Transverse colon (tissue), 4 donors: Measurements from ENCODE around the gene UBE2F. TPM values are rescaled to one million over a fixed set of nuclear protein-coding genes. Genes with fewer than 3 reads are reported as not detected.

ENCODE experiments used
- DNase-seq: peaks from one replicate; pipeline ENCODE4 v3.0.0-alpha.2; 2019
- H3K27ac ChIP-seq, 4 donors: fragments of 200-600 bp; sonication (generic); 2 replicates each; pipeline ENCODE4 v1.5.1; 2016 to 2018; ENCODE audit warnings: inconsistent platforms in 4 of 4
- H3K27me3 ChIP-seq: fragments of 200-600 bp; sonication (generic); 2 replicates; pipeline ENCODE4 v1.5.1; 2017; ENCODE audit warnings: inconsistent platforms
- H3K36me3 ChIP-seq, 4 donors: fragments of 200-600 bp; sonication (generic); 2 replicates each; pipeline ENCODE4 v1.5.1; 2017 to 2019; ENCODE audit warnings: inconsistent platforms in 4 of 4
- H3K4me1 ChIP-seq, 4 donors: fragments of 200-600 bp; sonication (generic); 2 replicates each; pipeline ENCODE4 v1.5.1; 2017 to 2020; ENCODE audit warnings: inconsistent platforms in 4 of 4
- H3K4me3 ChIP-seq, 4 donors: fragments of 200-600 bp; sonication (generic); 1 replicate in 1 of 4; 2 replicates in 3 of 4; pipeline versions ENCODE4 v1.5.1 to v1.6.1; 2017 to 2019; ENCODE audit warnings: inconsistent platforms in 4 of 4
- H3K9me3 ChIP-seq, 2 donors: fragments of 200-600 bp; sonication (generic); 2 replicates each; pipeline ENCODE4 v1.5.1; 2017 to 2019; ENCODE audit warnings: inconsistent platforms in 2 of 2
- EP300 ChIP-seq: sonication (generic); formaldehyde crosslinking; IDR thresholded peaks from one replicate; pipeline ENCODE4 v1.6.1; 2017; ENCODE audit warnings: antibody characterized with exemption, low read depth
- POLR2A ChIP-seq: fragments of 450-650 bp; IDR thresholded peaks from one replicate; pipeline ENCODE4 v1.6.1; 2016; ENCODE audit warnings: antibody characterized with exemption, mild to moderate bottlenecking, moderate library complexity
- POLR2AphosphoS5 ChIP-seq, 3 donors: sonication (generic); formaldehyde crosslinking; IDR thresholded peaks; one replicate each; pipeline ENCODE4 v1.6.1; 2016; ENCODE audit warnings: antibody characterized with exemption in 3 of 3
- WGBS, 2 donors: methylation state at CpG; one replicate each; pipeline ENCODE4 v1.1.5; 2018; ENCODE audit warnings: low coverage in 1 of 2; 5-methylcytosine and 5-hydroxymethylcytosine counted together
- in situ Hi-C, 4 donors: fragments of 200-750 bp; cut with MboI; loops; one replicate each; pipeline versions ENCODE4 v1.15.0 to v1.15.1; 2017; ENCODE audit warnings: low sequenced_read_pairs in 3 of 4, low pct_ligation_motif_present in 1 of 4, low pct_unique_long_range_greater_than_20kb in 1 of 4
- intact Hi-C: fragments of 100-400 bp; cut with DNase I; formaldehyde crosslinking; loops from one replicate; pipeline ENCODE4 v1.15.1; 2023; ENCODE audit warnings: low total_unique reads
- total RNA-seq, 4 donors: library from RNA; depleted of rRNA; stranded (reverse); fragments of >200 nt; gene quantifications; one replicate each; pipeline ENCODE4 v1.1.0, GENCODE V29; 2016
- TF ChIP-seq, protein P1 (sequence below), 5 experiments: fragments of 200-600 bp in 3 of 5; fragments of 450-650 bp in 2 of 5; sonication (generic) in 3 of 5; IDR thresholded peaks; 1 replicate in 2 of 5; 2 replicates in 3 of 5; pipeline ENCODE4 v1.5.1; 2016 to 2017; ENCODE audit warnings: antibody characterized with exemption in 5 of 5, inconsistent platforms in 3 of 5, mild to moderate bottlenecking in 2 of 5, moderate library complexity in 1 of 5

Gene UBE2F
- total RNA-seq, 4 donors from 2014 or later = 66.8 to 79.4 (median 70.5) TPM

- no peak for TF ChIP-seq POLR2AphosphoS5 (IDR thresholded peaks at IDR 0.05)
- TF ChIP-seq, protein P1, sequence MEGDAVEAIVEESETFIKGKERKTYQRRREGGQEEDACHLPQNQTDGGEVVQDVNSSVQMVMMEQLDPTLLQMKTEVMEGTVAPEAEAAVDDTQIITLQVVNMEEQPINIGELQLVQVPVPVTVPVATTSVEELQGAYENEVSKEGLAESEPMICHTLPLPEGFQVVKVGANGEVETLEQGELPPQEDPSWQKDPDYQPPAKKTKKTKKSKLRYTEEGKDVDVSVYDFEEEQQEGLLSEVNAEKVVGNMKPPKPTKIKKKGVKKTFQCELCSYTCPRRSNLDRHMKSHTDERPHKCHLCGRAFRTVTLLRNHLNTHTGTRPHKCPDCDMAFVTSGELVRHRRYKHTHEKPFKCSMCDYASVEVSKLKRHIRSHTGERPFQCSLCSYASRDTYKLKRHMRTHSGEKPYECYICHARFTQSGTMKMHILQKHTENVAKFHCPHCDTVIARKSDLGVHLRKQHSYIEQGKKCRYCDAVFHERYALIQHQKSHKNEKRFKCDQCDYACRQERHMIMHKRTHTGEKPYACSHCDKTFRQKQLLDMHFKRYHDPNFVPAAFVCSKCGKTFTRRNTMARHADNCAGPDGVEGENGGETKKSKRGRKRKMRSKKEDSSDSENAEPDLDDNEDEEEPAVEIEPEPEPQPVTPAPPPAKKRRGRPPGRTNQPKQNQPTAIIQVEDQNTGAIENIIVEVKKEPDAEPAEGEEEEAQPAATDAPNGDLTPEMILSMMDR (IDR thresholded peaks at IDR 0.05) = no peak
- no peak for TF ChIP-seq POLR2A
- no peak for TF ChIP-seq EP300
- 94% methylated on average over 8 of the region's 8 CpGs; no CpG with 5 or more reads in 1 of the 2 donors for WGBS, 2 donors
- in situ Hi-C loops (no loop called here), intact Hi-C loops (no loop called here)
- no peaks in the 10 kb centered on the region for H3K27me3 ChIP-seq
- no peaks in the 10 kb centered on the region for H3K4me1 ChIP-seq
- no peak overlapping the region for H3K27ac ChIP-seq
- peaks cover 0 to 20% (median 4%) of the 10 kb centered on the region in 4 donors for H3K36me3 ChIP-seq
- no peaks in the 10 kb centered on the region for H3K9me3 ChIP-seq
- H3K4me3 ChIP-seq = no peak overlapping the region
- no peak for DNase-seq
Observed at GRCh38 chr2:238038203-238038602, 71.4 kb downstream of the UBE2F start.

DNA sequence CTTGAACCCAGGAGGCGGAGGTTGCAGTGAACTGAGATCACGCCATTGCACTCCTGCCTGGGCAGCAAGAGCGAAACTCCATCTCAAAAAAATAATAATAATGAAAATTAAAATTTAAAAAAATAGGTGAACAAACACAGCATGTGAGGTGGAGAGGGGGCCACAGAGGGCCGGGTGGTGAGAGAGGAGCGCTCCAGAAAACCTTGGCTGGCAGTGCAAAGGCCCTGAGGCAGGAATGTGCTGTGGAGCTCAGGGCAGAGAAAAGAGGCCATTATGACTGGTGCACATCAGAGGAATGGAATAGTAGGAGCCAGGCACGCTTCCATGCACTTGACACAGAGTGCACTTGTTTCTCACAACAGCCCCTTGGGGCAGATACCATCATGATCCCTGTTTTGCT, 72.3 kb downstream of the UBE2F start:
- TF ChIP-seq, protein P1 (IDR thresholded peaks at IDR 0.05) = no peak
- TF ChIP-seq POLR2A (no peak), POLR2AphosphoS5 (IDR thresholded peaks at IDR 0.05) (no peak), EP300 (no peak)
- no peak overlapping the region for H3K4me3 ChIP-seq
- no peaks in the 10 kb centered on the region for H3K9me3 ChIP-seq
- intact Hi-C loops (no loop called here), in situ Hi-C loops (no loop called here)
- H3K36me3 ChIP-seq = peaks cover 0 to 14% (median 4%) of the 10 kb centered on the region in 4 donors
- WGBS, 2 donors = 94 to 95% methylated on average over 5 to 6 of the region's 6 CpGs
- H3K27ac ChIP-seq = no peak overlapping the region
- no peaks in the 10 kb centered on the region for H3K4me1 ChIP-seq
- no peaks in the 10 kb centered on the region for H3K27me3 ChIP-seq
- DNase-seq = no peak

- TF ChIP-seq, protein P1 (IDR thresholded peaks at IDR 0.05) = no peak
- TF ChIP-seq EP300 = no peak
- TF ChIP-seq POLR2AphosphoS5 (IDR thresholded peaks at IDR 0.05) = no peak
- TF ChIP-seq POLR2A = no peak
- intact Hi-C loops (no loop called here), in situ Hi-C loops (no loop called here)
- H3K4me3 ChIP-seq = no peak overlapping the region
- 95% methylated on average over 11 of the region's 11 CpGs; no CpG with 5 or more reads in 1 of the 2 donors for WGBS, 2 donors
- H3K4me1 ChIP-seq = no peaks in the 10 kb centered on the region
- H3K9me3 ChIP-seq = no peaks in the 10 kb centered on the region
- H3K36me3 ChIP-seq = peaks cover 0 to 10% (median 4%) of the 10 kb centered on the region in 4 donors
- no peak for DNase-seq
- H3K27ac ChIP-seq = no peak overlapping the region
- no peaks in the 10 kb centered on the region for H3K27me3 ChIP-seq
Observed at GRCh38 chr2:238039985-238040384, 73.2 kb downstream of the UBE2F start.

GRCh38 chr2:238040918-238041317, 74.1 kb downstream of the UBE2F start:
- H3K4me1 ChIP-seq = no peaks in the 10 kb centered on the region
- WGBS, 2 donors = 89% methylated on average over 9 of the region's 9 CpGs; no CpG with 5 or more reads in 1 of the 2 donors
- in situ Hi-C loops = no loop called here

More at GRCh38 chr2:238040918-238041317, 74.1 kb downstream of the UBE2F start:
- no peak for DNase-seq
- no peak overlapping the region for H3K4me3 ChIP-seq
- no peak overlapping the region for H3K27ac ChIP-seq
- intact Hi-C loops = no loop called here
- TF ChIP-seq EP300 = no peak
- TF ChIP-seq, protein P1 (IDR thresholded peaks at IDR 0.05) = no peak
- TF ChIP-seq POLR2A = no peak
- no peak for TF ChIP-seq POLR2AphosphoS5 (IDR thresholded peaks at IDR 0.05)
- H3K9me3 ChIP-seq = no peaks in the 10 kb centered on the region
- peaks cover 0 to 8% (median under 1%) of the 10 kb centered on the region in 4 donors for H3K36me3 ChIP-seq
- H3K27me3 ChIP-seq = no peaks in the 10 kb centered on the region
